Measurements from ENCODE around the gene UBE2Q1. TPM values are rescaled to one million over a fixed set of nuclear protein-coding genes. Genes with fewer than 3 reads are reported as not detected.

Gene UBE2Q1
- total RNA-seq, 4 donors from 2014 or later, result 25.6 to 37.1 (median 31.9) TPM

DNA sequence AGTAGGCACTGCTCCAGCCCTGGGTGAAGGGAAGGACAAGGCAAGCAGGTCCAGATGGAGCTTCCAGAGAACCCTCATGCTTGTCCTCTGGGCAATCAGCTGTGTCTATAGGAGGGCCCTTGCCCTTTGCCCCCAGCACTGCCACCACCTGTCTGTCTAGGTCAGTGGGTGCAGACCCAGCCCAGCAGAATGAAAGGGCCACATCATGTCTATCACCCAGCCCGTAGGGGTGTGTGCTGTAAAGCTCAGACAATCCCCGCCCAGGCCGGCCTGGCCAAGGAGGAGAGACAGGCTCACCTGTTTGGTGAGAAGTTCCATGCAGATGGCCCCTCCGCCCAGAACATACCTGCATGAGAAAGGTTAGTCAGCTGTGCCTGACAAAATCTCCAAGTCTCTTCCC, 7.0 kb downstream of the UBE2Q1 start:
- ATAC-seq (ENCODE audit: low FRiP score) (no peak), DNase-seq (ENCODE audit: low spot score) (no peak)
- TF ChIP-seq, protein P1, sequence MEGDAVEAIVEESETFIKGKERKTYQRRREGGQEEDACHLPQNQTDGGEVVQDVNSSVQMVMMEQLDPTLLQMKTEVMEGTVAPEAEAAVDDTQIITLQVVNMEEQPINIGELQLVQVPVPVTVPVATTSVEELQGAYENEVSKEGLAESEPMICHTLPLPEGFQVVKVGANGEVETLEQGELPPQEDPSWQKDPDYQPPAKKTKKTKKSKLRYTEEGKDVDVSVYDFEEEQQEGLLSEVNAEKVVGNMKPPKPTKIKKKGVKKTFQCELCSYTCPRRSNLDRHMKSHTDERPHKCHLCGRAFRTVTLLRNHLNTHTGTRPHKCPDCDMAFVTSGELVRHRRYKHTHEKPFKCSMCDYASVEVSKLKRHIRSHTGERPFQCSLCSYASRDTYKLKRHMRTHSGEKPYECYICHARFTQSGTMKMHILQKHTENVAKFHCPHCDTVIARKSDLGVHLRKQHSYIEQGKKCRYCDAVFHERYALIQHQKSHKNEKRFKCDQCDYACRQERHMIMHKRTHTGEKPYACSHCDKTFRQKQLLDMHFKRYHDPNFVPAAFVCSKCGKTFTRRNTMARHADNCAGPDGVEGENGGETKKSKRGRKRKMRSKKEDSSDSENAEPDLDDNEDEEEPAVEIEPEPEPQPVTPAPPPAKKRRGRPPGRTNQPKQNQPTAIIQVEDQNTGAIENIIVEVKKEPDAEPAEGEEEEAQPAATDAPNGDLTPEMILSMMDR (IDR thresholded peaks at IDR 0.05), result no peak

GRCh38 chr1:154550657-154551056, 7.8 kb downstream of the UBE2Q1 start:
- no peak for ATAC-seq (ENCODE audit: low FRiP score)
- DNase-seq (ENCODE audit: low spot score), result no peak

DNA sequence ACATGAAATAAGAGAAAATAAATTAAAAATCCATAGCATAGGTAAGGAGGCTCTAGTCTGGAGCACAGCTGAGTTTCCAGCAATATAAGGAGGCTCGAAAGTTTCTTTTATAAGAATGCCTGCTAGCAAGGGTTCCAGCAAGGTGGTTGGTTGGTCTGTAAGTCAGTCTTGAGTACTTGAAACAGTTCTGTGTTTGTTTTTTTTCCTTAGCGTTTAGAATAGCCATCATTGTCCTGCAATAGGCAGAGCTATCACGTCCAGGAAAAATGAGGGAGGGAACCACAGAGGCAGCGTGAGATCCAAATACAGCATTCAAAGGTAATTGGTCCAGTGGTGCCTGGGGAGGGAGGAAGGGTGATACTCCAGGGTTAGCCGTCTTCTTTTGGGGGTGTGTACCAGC, 8.4 kb downstream of the UBE2Q1 start:
- TF ChIP-seq, protein P1 (IDR thresholded peaks at IDR 0.05), result no peak
- DNase-seq (ENCODE audit: low spot score), result no peak

More at GRCh38 chr1:154550657-154551056, 7.8 kb downstream of the UBE2Q1 start:
- TF ChIP-seq, protein P1 (IDR thresholded peaks at IDR 0.05), result no peak

DNA sequence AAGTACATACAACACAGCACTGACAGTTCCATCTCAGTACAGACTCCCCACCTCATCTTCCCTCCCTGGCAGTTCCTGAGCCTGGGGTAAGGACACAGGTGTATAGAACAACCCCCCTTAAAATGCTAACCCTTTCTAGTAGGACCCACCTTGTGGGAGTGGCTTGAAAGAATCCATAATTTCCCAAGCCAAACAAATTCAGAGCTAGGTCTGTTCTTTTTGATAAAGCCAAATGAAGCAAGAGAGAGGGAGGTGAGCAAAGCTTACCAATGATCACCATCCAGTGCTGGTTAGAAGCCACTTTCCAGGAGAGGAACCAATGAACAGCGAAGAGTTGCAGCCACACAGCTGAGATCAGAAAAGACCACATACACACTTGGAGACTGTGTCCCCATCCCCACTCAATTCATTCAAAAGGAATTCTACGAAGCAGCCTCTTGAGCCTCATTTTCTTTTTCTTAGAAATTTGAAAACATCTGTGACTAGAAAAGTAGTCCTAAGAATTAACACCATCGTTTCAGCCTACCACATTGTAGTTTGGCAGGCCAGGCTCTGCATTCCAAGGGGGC, 9.2 kb downstream of the UBE2Q1 start:
- DNase-seq (ENCODE audit: low spot score) (no peak), ATAC-seq (ENCODE audit: low FRiP score) (no peak)
- TF ChIP-seq, protein P1 (IDR thresholded peaks at IDR 0.05), result no peak

More for the DNA sequence above, 8.4 kb downstream of the UBE2Q1 start:
- no peak for ATAC-seq (ENCODE audit: low FRiP score)

- TF ChIP-seq, protein P1 (IDR thresholded peaks at IDR 0.05), result no peak
- ATAC-seq (ENCODE audit: low FRiP score), result no peak
- DNase-seq (ENCODE audit: low spot score), result no peak
These were observed 10.4 kb downstream of the UBE2Q1 start for GRCh38 chr1:154548028-154548427.

DNA sequence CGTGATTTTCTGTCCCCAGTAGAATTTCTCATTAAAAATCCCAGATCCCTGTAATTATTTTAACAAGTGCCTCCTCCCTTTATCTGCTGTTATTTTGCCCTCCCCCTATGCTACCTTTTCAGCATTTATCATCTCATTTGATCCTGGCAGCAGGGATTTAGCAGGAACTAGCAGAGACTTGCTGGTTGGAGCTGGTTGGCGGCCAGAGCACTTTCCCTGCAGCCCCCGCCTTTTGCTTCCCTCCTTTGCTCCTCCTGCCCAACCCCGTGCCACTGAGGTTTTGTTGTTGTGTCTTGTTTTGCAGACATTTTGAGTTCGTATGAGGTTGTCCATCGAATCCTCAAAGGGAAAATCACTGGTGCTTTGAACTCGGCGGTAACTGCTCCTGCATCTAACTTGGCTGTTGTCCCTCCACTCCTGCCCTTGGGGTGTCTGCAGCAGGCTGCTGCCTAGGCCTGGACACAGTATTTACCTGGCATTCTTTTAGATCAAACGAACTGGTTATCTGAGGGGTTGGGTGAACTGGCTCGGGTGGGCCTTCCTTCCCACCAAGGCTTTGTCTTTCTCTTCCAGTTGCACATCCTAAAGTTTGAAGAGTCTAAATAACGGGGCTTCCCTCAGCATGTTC, 11.2 kb downstream of the UBE2Q1 start:
- no peak for ATAC-seq (ENCODE audit: low FRiP score)
- no peak for DNase-seq (ENCODE audit: low spot score)
- TF ChIP-seq, protein P1 (IDR thresholded peaks at IDR 0.05), result no peak

Data from omental fat pad (tissue), 4 donors.